GM13976 (cell line): ENCODE measurements around the gene ARID5A.
"Not testable (repeated sequence)": the region's sequence is repeated elsewhere in the genome, so short reads cannot be mapped to it uniquely, and the experiment has no call there.

ENCODE experiments used
- DNase-seq: peaks from one replicate; pipeline ENCODE4 v3.0.0; 2012; ENCODE audit warnings: low spot score
- in situ Hi-C: fragments of 300-500 bp; cut with MboI; formaldehyde crosslinking; loops from one replicate; pipeline ENCODE4 v1.12.0; 2022; ENCODE audit warnings: low sequenced_read_pairs, mixed read lengths, inconsistent platforms; ENCODE audit not compliant: unreplicated experiment
- TF ChIP-seq, protein P1 (sequence below): IDR thresholded peaks from 2 replicates; pipeline ENCODE4 v1.5.1; 2012; ENCODE audit warnings: borderline replicate concordance, mild to moderate bottlenecking; ENCODE audit not compliant: insufficient read depth; ENCODE audit errors: extremely low read depth, missing control alignments, control extremely low read depth

The ARID5A gene

DNA sequence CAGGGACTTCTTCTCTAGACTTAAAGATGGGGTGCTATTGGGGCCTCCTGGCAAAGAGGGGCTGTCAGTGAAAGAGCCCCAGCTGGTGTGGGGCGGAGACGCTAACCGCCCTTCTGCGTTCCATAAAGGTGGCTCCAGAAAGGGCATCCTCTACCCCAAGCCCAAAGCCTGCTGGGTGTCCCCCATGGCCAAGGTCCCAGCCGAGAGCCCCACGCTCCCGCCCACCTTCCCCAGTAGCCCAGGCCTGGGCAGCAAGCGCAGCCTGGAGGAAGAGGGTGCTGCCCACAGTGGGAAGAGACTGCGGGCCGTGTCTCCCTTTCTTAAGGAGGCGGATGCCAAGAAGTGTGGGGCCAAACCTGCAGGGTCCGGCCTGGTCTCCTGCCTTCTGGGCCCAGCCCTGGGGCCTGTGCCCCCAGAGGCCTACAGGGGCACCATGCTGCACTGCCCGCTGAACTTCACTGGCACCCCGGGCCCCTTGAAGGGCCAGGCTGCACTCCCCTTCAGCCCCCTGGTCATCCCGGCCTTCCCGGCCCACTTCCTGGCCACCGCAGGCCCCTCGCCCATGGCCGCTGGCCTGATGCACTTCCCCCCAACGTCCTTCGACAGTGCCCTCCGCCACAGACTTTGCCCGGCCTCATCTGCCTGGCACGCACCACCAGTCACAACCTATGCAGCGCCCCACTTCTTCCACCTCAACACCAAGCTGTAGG, 15.2 kb downstream of the ARID5A start:
- in situ Hi-C loops: no loop called here
- TF ChIP-seq, protein P1, sequence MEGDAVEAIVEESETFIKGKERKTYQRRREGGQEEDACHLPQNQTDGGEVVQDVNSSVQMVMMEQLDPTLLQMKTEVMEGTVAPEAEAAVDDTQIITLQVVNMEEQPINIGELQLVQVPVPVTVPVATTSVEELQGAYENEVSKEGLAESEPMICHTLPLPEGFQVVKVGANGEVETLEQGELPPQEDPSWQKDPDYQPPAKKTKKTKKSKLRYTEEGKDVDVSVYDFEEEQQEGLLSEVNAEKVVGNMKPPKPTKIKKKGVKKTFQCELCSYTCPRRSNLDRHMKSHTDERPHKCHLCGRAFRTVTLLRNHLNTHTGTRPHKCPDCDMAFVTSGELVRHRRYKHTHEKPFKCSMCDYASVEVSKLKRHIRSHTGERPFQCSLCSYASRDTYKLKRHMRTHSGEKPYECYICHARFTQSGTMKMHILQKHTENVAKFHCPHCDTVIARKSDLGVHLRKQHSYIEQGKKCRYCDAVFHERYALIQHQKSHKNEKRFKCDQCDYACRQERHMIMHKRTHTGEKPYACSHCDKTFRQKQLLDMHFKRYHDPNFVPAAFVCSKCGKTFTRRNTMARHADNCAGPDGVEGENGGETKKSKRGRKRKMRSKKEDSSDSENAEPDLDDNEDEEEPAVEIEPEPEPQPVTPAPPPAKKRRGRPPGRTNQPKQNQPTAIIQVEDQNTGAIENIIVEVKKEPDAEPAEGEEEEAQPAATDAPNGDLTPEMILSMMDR: no peak
- no peak for DNase-seq

GRCh38 chr2:96552315-96553175, 16.0 kb downstream of the ARID5A start:
- TF ChIP-seq, protein P1: no peak
- in situ Hi-C loops: no loop called here

DNA sequence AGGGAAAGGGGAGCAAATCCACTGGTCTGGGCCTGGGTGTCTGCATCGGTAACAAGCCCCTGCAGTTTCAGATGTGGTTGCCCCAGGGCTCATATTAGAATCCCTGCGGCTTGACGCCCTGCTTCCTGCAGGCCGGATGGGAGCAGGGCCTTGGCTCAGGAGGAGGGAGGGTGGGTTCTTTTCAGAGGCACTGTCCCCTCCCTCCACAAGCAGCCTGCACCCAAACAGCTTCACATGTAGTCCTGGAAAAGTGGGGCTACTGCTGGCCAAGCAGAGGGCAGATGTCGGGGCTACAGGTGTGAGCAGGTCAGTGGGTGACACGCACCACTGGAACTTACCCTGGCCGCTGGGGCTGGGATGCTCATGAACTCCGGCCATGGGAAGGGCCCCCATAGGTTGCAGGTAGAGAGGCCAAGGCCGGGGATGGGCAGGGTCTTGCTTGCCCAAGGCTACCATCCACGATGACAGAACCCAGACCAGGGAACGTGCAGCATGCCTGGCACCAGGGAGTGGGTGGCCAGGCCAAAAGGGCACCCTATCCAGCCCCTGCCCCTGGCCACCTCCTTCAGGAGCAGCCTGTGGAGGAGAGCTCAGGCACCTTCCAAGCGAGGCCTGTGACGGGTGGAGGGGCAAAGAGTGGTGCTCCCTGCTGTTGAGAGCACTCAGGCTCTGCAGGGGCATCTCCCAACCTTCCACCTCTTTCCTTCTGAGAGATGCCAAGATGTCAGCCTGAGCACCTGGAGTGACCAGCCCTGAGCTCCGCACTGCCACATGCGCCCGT, 16.8 kb downstream of the ARID5A start:
- peak; percentile 25 for DNase-seq
- TF ChIP-seq, protein P1: no peak
- in situ Hi-C loops: no loop called here

More at GRCh38 chr2:96552315-96553175, 16.0 kb downstream of the ARID5A start:
- DNase-seq: peak; percentile 34

- DNase-seq, in situ Hi-C loops: not testable (repeated sequence)
Observed at GRCh38 chr2:96553957-96554292, 17.4 kb downstream of the ARID5A start.

DNA sequence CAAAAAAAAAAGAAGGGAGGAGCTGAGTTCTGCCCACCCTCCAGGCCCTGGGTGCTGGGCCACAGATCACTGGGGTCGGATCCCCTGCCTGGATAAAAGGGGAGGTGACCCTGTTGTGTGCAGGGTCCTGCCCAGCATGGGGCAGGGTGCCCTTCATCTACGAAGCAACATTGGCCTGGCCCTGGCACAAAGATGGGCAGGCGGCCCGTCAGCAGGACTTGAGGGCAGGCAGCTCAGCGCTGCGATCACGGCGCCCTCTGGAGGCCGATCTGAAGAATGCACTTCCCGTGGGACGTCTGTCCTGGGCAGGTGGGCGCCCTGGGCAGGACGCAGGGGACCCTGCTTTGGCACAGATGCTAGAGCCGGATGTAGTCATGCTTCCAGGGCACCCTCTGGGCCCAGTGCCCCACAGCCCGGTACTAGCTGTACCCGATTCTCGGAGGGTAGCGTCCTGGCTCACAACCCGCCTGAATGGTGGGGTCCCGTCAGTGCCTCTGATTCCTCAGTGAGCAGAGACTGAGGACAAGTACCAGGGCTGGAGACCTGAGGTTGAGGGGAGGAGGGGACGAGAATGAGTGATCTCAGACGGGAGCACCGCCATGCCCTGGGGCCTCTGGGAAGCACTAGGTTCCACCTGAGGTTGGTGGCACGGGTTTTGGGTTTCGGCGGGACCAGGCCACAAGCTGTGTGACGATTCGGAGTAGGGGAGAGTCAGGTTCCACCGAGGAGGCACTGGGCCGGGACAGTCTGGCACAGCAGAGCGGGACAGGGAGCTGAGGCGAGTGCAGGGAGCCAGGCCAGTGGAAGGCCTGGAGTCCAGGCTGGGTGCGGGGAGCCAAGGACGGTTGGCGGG, 18.0 kb downstream of the ARID5A start:
- TF ChIP-seq, protein P1: peak; percentile 86
- in situ Hi-C loops: no loop called here
- DNase-seq: peak; percentile 89

DNA sequence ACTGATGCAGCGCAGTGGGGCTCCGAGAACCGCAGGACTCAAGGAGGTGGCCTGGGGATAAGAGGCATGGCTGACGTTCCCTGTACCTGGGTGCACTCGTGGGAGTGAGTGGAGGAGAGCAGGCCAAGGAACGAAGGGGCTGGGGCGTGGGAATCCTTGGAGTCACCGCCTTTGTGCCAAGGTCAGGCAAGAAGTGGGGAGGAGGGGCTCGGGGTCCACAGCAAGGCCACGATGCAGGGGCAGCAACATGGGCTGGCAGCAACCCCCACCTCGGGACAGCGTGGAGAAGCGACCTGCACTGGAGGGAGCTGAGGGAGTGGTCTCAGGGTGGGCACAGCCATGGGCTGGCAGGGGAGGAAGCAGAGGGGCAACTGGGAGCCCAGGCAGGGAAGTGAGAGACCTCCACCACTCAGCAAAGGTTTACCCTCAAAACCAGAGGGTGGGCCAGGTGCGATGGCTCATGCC, 18.6 kb downstream of the ARID5A start:
- in situ Hi-C loops: no loop called here
- no peak for DNase-seq
- TF ChIP-seq, protein P1: no peak
